H9 (cell line): ENCODE measurements around the gene MTERF4. TPM values are rescaled to one million over a fixed set of nuclear protein-coding genes. Genes with fewer than 3 reads are reported as not detected.

Source experiments
- DNase-seq: peaks from one replicate; pipeline ENCODE4 v3.0.0-alpha.2; 2017
- H2AFZ ChIP-seq: one replicate; pipeline ENCODE4 v1.6.1; 2013; ENCODE audit warnings: mild to moderate bottlenecking, low read length, control low read depth, moderate library complexity
- H2AK5ac ChIP-seq: 2 replicates; pipeline ENCODE4 v1.6.1; 2013; ENCODE audit warnings: low read length, control low read depth, mixed read lengths; ENCODE audit not compliant: insufficient read length
- H2BK120ac ChIP-seq: one replicate; pipeline ENCODE4 v1.6.1; 2013; ENCODE audit warnings: low read depth, mild to moderate bottlenecking, low read length, control low read depth, inconsistent platforms; ENCODE audit not compliant: poor library complexity, severe bottlenecking
- H2BK12ac ChIP-seq: 2 replicates; pipeline ENCODE4 v1.6.1; 2013; ENCODE audit warnings: low read length, control low read depth, mixed read lengths, low read depth; ENCODE audit not compliant: insufficient read length
- H2BK15ac ChIP-seq: 2 replicates; pipeline ENCODE4 v1.6.1; 2013; ENCODE audit warnings: low read depth, low read length, control low read depth
- H2BK20ac ChIP-seq: one replicate; pipeline ENCODE4 v1.6.1; 2013; ENCODE audit warnings: low read depth, mild to moderate bottlenecking, low read length, control low read depth, inconsistent platforms; ENCODE audit not compliant: poor library complexity, severe bottlenecking
- H2BK5ac ChIP-seq: 2 replicates; pipeline ENCODE4 v1.6.1; 2013; ENCODE audit warnings: low read length, control low read depth, mixed read lengths; ENCODE audit not compliant: insufficient read length
- H3K14ac ChIP-seq: 2 replicates; pipeline ENCODE4 v1.6.1; 2013; ENCODE audit warnings: low read length, control low read depth; ENCODE audit not compliant: insufficient read depth
- H3K18ac ChIP-seq: 2 replicates; pipeline ENCODE4 v1.6.1; 2013; ENCODE audit warnings: low read depth, mild to moderate bottlenecking, mixed read lengths, low read length, control low read depth; ENCODE audit not compliant: insufficient read length
- H3K23ac ChIP-seq: 2 replicates; pipeline ENCODE4 v1.6.1; 2013; ENCODE audit warnings: low read length, control low read depth, mixed read lengths, low read depth; ENCODE audit not compliant: insufficient read length
- H3K23me2 ChIP-seq: 2 replicates; pipeline ENCODE4 v1.6.1; 2013; ENCODE audit warnings: low read depth, mild to moderate bottlenecking, mixed read lengths, low read length, control low read depth; ENCODE audit not compliant: insufficient read length, poor library complexity, severe bottlenecking
- H3K27ac ChIP-seq: 2 replicates; pipeline ENCODE4 v1.5.1; 2013; ENCODE audit warnings: low read length, control low read depth, mixed read lengths, low read depth; ENCODE audit not compliant: insufficient read length
- H3K27me3 ChIP-seq: 2 replicates; pipeline ENCODE4 v1.6.1; 2013; ENCODE audit warnings: low read length, control low read depth, inconsistent platforms; ENCODE audit not compliant: insufficient read depth
- H3K4ac ChIP-seq: 2 replicates; pipeline ENCODE4 v1.6.1; 2013; ENCODE audit warnings: low read depth, mild to moderate bottlenecking, control low read depth, inconsistent platforms, low read length, moderate library complexity
- H3K4me1 ChIP-seq: 2 replicates; pipeline ENCODE4 v1.6.1; 2013; ENCODE audit warnings: low read length, control low read depth, inconsistent platforms; ENCODE audit not compliant: insufficient read depth
- H3K4me2 ChIP-seq: 2 replicates; pipeline ENCODE4 v1.6.1; 2013; ENCODE audit warnings: low read length, control low read depth, mixed read lengths; ENCODE audit not compliant: insufficient read length, insufficient read depth
- H3K56ac ChIP-seq: 2 replicates; pipeline ENCODE4 v1.6.1; 2013; ENCODE audit warnings: low read depth, mild to moderate bottlenecking, mixed read lengths, low read length, control low read depth; ENCODE audit not compliant: insufficient read length
- H3K79me1 ChIP-seq: 2 replicates; pipeline ENCODE4 v1.6.1; 2013; ENCODE audit warnings: low read depth, mild to moderate bottlenecking, moderate library complexity, low read length, control low read depth, inconsistent platforms; ENCODE audit not compliant: insufficient read depth, poor library complexity, severe bottlenecking
- H3K79me2 ChIP-seq: 2 replicates; pipeline ENCODE4 v1.6.1; 2013; ENCODE audit warnings: low read length, control low read depth, inconsistent platforms; ENCODE audit not compliant: insufficient read depth
- H3K9ac ChIP-seq: 2 replicates; pipeline ENCODE4 v1.6.1; 2013; ENCODE audit warnings: low read length, control low read depth, mixed read lengths; ENCODE audit not compliant: insufficient read length; ENCODE audit errors: extremely low read depth
- H3K9me3 ChIP-seq: one replicate; pipeline ENCODE4 v1.6.1; 2013; ENCODE audit warnings: low read depth, low read length, inconsistent platforms; ENCODE audit not compliant: control insufficient read depth
- H3T11ph ChIP-seq: one replicate; pipeline ENCODE4 v1.6.1; 2013; ENCODE audit warnings: mild to moderate bottlenecking, low read length, control low read depth, inconsistent platforms
- H4K20me1 ChIP-seq: one replicate; pipeline ENCODE4 v1.6.1; 2013; ENCODE audit not compliant: control insufficient read depth, insufficient read length, insufficient read depth
- H4K5ac ChIP-seq: 2 replicates; pipeline ENCODE4 v1.6.1; 2013; ENCODE audit warnings: low read depth, mild to moderate bottlenecking, mixed read lengths, low read length, control low read depth; ENCODE audit not compliant: insufficient read length
- H4K8ac ChIP-seq: replicated peaks from 2 replicates; pipeline ENCODE4 v1.6.1; 2013; ENCODE audit warnings: low read length, control low read depth, mixed read lengths, low read depth; ENCODE audit not compliant: insufficient read length
- H4K91ac ChIP-seq: 2 replicates; pipeline ENCODE4 v1.6.1; 2013; ENCODE audit warnings: low read depth, mild to moderate bottlenecking, moderate library complexity, mixed read lengths, low read length, control low read depth; ENCODE audit not compliant: insufficient read length
- H3K27ac Mint-ChIP-seq, 3 experiments: 2 replicates in 2 of 3; 3 replicates in 1 of 3; pipeline ENCODE4 v1.8.0; 2020 to 2021; ENCODE audit warnings: mixed read lengths in 3 of 3, mild to moderate bottlenecking in 1 of 3, moderate library complexity in 1 of 3
- H3K27me3 Mint-ChIP-seq: 2 replicates; pipeline ENCODE4 v1.8.0; 2021; ENCODE audit warnings: low read depth, mild to moderate bottlenecking, moderate library complexity, mixed read lengths
- H3K36me3 Mint-ChIP-seq, 3 experiments: 2 replicates in 2 of 3; 3 replicates in 1 of 3; pipeline ENCODE4 v1.8.0; 2020 to 2021; ENCODE audit warnings: low read depth in 3 of 3, mixed read lengths in 3 of 3; ENCODE audit not compliant: insufficient read depth in 1 of 3
- H3K4me1 Mint-ChIP-seq, 2 experiments: 2 replicates each; pipeline ENCODE4 v1.8.0; 2020; ENCODE audit warnings: mixed read lengths in 2 of 2
- H3K4me3 Mint-ChIP-seq, 2 experiments: 2 replicates in 1 of 2; 3 replicates in 1 of 2; pipeline ENCODE4 v1.8.0; 2020 to 2021; ENCODE audit warnings: mild to moderate bottlenecking in 2 of 2, mixed read lengths in 2 of 2, moderate library complexity in 1 of 2
- H3K9me3 Mint-ChIP-seq, 2 experiments: 2 replicates in 1 of 2; 3 replicates in 1 of 2; pipeline ENCODE4 v1.8.0; 2020; ENCODE audit warnings: mild to moderate bottlenecking in 2 of 2, mixed read lengths in 2 of 2, moderate library complexity in 1 of 2
- CTCF ChIP-seq: fragments of 200-600 bp; sonication (generic); conservative IDR thresholded peaks from 3 replicates; pipeline ENCODE4 v1.8.0; 2021; ENCODE audit warnings: antibody characterized with exemption, mild to moderate bottlenecking
- WGBS: extraction: QIAGEN DNeasy Blood & Tissue Kit; methylation state at CpG from one replicate; pipeline ENCODE4 v1.1.7; 2013; ENCODE audit warnings: missing lambda C conversion rate, low lambda C conversion rate, mixed read lengths; ENCODE audit not compliant: insufficient read length; ENCODE audit errors: extremely low coverage; 5-methylcytosine and 5-hydroxymethylcytosine counted together
- total RNA-seq: library from RNA; stranded (reverse); gene quantifications from 2 replicates; pipeline ENCODE4 v1.2.1, GENCODE V29; 2021

MTERF4 gene
- total RNA-seq, 1 experiment from 2014 or later = 35.0 TPM

- H3K9me3 Mint-ChIP-seq = no peaks in the 10 kb centered on the region
- H4K5ac ChIP-seq = no peak overlapping the region
Observed at GRCh38 chr2:241138471-241138870, 36.4 kb upstream of the MTERF4 start.

More at GRCh38 chr2:241138471-241138870, 36.4 kb upstream of the MTERF4 start:
- Histone ChIP-seq H3K23ac (no peak overlapping the region), H3K4me2 (no peak overlapping the region), H4K20me1 (no peaks in the 10 kb centered on the region), H3T11ph (no peak overlapping the region), H2BK12ac (no peak overlapping the region), H3K23me2 (no peaks in the 10 kb centered on the region), H2BK120ac (no peak overlapping the region), H3K79me1 (no peaks in the 10 kb centered on the region), H3K27ac (no peak overlapping the region), H2BK15ac (no peak overlapping the region), H2AFZ (no peak overlapping the region), H3K56ac (no peak overlapping the region), H2AK5ac (no peak overlapping the region), H3K4me1 (no peaks in the 10 kb centered on the region), H3K14ac (no peak overlapping the region), H3K18ac (no peak overlapping the region), H3K9me3 (no peaks in the 10 kb centered on the region), H3K4ac (no peak overlapping the region), H2BK5ac (no peak overlapping the region), H3K9ac (no peak overlapping the region), H4K91ac (no peak overlapping the region), H4K8ac (no peak overlapping the region), H3K79me2 (no peaks in the 10 kb centered on the region), H3K27me3 (no peaks in the 10 kb centered on the region), H2BK20ac (no peak overlapping the region)
- Mint-ChIP-seq H3K4me3 (no peak overlapping the region; a peak in 1 of 5 replicates), H3K27me3 (no peaks in the 10 kb centered on the region), H3K27ac (no peak overlapping the region), H3K36me3 (peaks cover 18 to 80% (median 62%) of the 10 kb centered on the region in 3 experiments), H3K4me1 (no peaks in the 10 kb centered on the region)
- DNase-seq = no peak
- TF ChIP-seq CTCF = no peak
- WGBS = no CpG with 5 or more reads among the region's 16 CpGs
